ENCODE measurements around the gene ZCCHC2.

ZCCHC2 gene

GRCh38 chr18:62525608-62526007 lies 2.8 kb downstream of the ZCCHC2 start:
- Histone ChIP-seq H4K20me1 (ENCODE audit: control insufficient read depth, insufficient read depth, low read depth, low read length) (no peaks in the 10 kb centered on the region), H3K36me3 (ENCODE audit: control insufficient read depth, low read length) (peaks cover 16% of the 10 kb centered on the region), H3K27me3 (ENCODE audit: control insufficient read depth, low read length) (no peaks in the 10 kb centered on the region), H3K4me3 (ENCODE audit: low read length) (peak overlapping the region; percentile 76), H3K9me2 (replicated peaks; ENCODE audit: control insufficient read depth, low read length) (no peaks in the 10 kb centered on the region), H3K79me2 (ENCODE audit: control insufficient read depth, low read length) (peaks cover 87% of the 10 kb centered on the region), H3K9me3 (ENCODE audit: control insufficient read depth, insufficient read depth, low read length) (no peaks in the 10 kb centered on the region), H3K27ac (ENCODE audit: low read depth, low read length) (peak overlapping the region; percentile 57), H3K4me2 (ENCODE audit: low read length) (peak overlapping the region; percentile 76), H3K4me1 (ENCODE audit: control insufficient read depth, low read length) (peaks cover 45% of the 10 kb centered on the region), H3F3A (ENCODE audit: control insufficient read depth, insufficient read depth) (peaks cover 5% of the 10 kb centered on the region; the same call in 1 of the 2 replicates)
- no peak for TF ChIP-seq EZH2phosphoT487 (IDR thresholded peaks at IDR 0.05; ENCODE audit: borderline replicate concordance, low read length)
- TF ChIP-seq, protein P1, sequence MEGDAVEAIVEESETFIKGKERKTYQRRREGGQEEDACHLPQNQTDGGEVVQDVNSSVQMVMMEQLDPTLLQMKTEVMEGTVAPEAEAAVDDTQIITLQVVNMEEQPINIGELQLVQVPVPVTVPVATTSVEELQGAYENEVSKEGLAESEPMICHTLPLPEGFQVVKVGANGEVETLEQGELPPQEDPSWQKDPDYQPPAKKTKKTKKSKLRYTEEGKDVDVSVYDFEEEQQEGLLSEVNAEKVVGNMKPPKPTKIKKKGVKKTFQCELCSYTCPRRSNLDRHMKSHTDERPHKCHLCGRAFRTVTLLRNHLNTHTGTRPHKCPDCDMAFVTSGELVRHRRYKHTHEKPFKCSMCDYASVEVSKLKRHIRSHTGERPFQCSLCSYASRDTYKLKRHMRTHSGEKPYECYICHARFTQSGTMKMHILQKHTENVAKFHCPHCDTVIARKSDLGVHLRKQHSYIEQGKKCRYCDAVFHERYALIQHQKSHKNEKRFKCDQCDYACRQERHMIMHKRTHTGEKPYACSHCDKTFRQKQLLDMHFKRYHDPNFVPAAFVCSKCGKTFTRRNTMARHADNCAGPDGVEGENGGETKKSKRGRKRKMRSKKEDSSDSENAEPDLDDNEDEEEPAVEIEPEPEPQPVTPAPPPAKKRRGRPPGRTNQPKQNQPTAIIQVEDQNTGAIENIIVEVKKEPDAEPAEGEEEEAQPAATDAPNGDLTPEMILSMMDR (IDR thresholded peaks at IDR 0.05; ENCODE audit: low read depth, low read length, poor library complexity, severe bottlenecking) = no peak

GRCh38 chr18:62526098-62527025 lies 3.5 kb downstream of the ZCCHC2 start:
- Histone ChIP-seq H3K4me3 (ENCODE audit: low read length) (peak overlapping the region; percentile 76), H3K79me2 (ENCODE audit: control insufficient read depth, low read length) (peaks cover 87% of the 10 kb centered on the region)

DNA sequence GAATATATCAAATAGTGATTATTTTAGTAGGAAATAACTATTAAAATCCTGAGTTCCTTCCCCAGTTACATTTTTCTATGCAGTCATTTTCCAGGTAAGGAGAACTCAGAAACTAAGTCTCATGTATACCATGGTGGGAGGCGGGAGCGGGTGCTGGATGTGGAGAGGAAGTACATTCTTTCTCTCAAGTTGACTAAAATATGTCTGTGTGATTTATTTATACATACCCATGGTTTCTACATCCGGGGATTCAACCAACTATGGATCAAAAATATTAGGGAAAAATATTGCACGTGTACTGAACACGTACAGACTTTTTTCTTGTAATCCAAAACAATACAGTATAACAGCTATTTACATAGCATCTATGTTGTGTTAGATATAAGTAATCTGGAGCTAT lies 6.8 kb downstream of the ZCCHC2 start:
- no peak for TF ChIP-seq EZH2phosphoT487 (IDR thresholded peaks at IDR 0.05; ENCODE audit: borderline replicate concordance, low read length)
- TF ChIP-seq, protein P1 (IDR thresholded peaks at IDR 0.05; ENCODE audit: low read depth, low read length, poor library complexity, severe bottlenecking) = no peak
- H3K36me3 ChIP-seq (ENCODE audit: control insufficient read depth, low read length) = peaks cover 16% of the 10 kb centered on the region
- peaks cover 5% of the 10 kb centered on the region; the same call in 1 of the 2 replicates for H3F3A ChIP-seq (ENCODE audit: control insufficient read depth, insufficient read depth)
- H4K20me1 ChIP-seq (ENCODE audit: control insufficient read depth, insufficient read depth, low read depth, low read length) = peaks cover 4% of the 10 kb centered on the region; the same call in 1 of the 2 replicates
- H3K9me3 ChIP-seq (ENCODE audit: control insufficient read depth, insufficient read depth, low read length) = no peaks in the 10 kb centered on the region
- H3K27ac ChIP-seq (ENCODE audit: low read depth, low read length) = no peak overlapping the region
- peaks cover 48% of the 10 kb centered on the region for H3K4me1 ChIP-seq (ENCODE audit: control insufficient read depth, low read length)
- no peaks in the 10 kb centered on the region for H3K27me3 ChIP-seq (ENCODE audit: control insufficient read depth, low read length)
- peak overlapping the region; percentile 76 for H3K4me2 ChIP-seq (ENCODE audit: low read length)
- H3K9me2 ChIP-seq (replicated peaks; ENCODE audit: control insufficient read depth, low read length) = no peaks in the 10 kb centered on the region
- peaks cover 100% of the 10 kb centered on the region for H3K79me2 ChIP-seq (ENCODE audit: control insufficient read depth, low read length)
- H3K4me3 ChIP-seq (ENCODE audit: low read length) = no peak overlapping the region

More at GRCh38 chr18:62526098-62527025, 3.5 kb downstream of the ZCCHC2 start:
- no peaks in the 10 kb centered on the region for H3K9me3 ChIP-seq (ENCODE audit: control insufficient read depth, insufficient read depth, low read length)
- H3K4me1 ChIP-seq (ENCODE audit: control insufficient read depth, low read length) = peaks cover 49% of the 10 kb centered on the region
- H4K20me1 ChIP-seq (ENCODE audit: control insufficient read depth, insufficient read depth, low read depth, low read length) = no peaks in the 10 kb centered on the region
- H3F3A ChIP-seq (ENCODE audit: control insufficient read depth, insufficient read depth) = peaks cover 5% of the 10 kb centered on the region; the same call in 1 of the 2 replicates
- H3K27ac ChIP-seq (ENCODE audit: low read depth, low read length) = peak overlapping the region; percentile 57
- no peak for TF ChIP-seq EZH2phosphoT487 (IDR thresholded peaks at IDR 0.05; ENCODE audit: borderline replicate concordance, low read length)
- TF ChIP-seq, protein P1 (IDR thresholded peaks at IDR 0.05; ENCODE audit: low read depth, low read length, poor library complexity, severe bottlenecking) = no peak
- H3K36me3 ChIP-seq (ENCODE audit: control insufficient read depth, low read length) = peaks cover 16% of the 10 kb centered on the region
- H3K4me2 ChIP-seq (ENCODE audit: low read length) = peak overlapping the region; percentile 76
- H3K27me3 ChIP-seq (ENCODE audit: control insufficient read depth, low read length) = no peaks in the 10 kb centered on the region
- H3K9me2 ChIP-seq (replicated peaks; ENCODE audit: control insufficient read depth, low read length) = no peaks in the 10 kb centered on the region
